ENCODE data around the gene ASCL5. TPM values are rescaled to one million over a fixed set of nuclear protein-coding genes. Genes with fewer than 3 reads are reported as not detected.

The ASCL5 gene
- total RNA-seq, 2 experiments from 2014 or later = 0.49 to 0.50 TPM

DNA sequence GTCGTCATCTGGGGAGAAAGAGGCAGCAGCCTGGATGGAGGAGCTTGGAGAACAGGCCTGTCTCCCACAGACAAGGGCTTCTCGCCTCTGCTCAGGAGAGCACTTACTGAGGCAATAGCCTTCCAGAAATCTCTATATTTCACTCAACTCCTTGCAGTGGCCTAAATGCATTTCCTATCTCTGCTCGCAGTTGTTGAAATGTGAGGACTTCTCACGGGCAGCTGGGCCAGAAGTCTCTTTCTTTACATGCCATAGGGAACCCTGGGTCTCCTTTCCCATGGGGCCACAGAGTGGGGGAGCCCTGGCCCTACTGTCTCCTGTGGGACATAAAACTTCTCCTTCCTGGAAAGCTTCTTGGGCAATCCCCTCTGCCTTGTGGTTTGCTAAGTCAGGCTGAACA is 60.0 kb downstream of the ASCL5 start:
- H3K36me3 Mint-ChIP-seq (ENCODE audit: low read depth) = no peaks in the 10 kb centered on the region
- H3K4me1 Mint-ChIP-seq (ENCODE audit: low read depth) = no peaks in the 10 kb centered on the region
- no peaks in the 10 kb centered on the region for H3K9me3 Mint-ChIP-seq
- ATAC-seq (ENCODE audit: poor library complexity) (no peak), DNase-seq (no peak)
- no peak overlapping the region for H3K27ac ChIP-seq (ENCODE audit: low read depth in 1 of 2, low read length in 2 of 2)
- peaks cover 10% of the 10 kb centered on the region for H3K27me3 Mint-ChIP-seq
- H3K4me1 ChIP-seq (ENCODE audit: insufficient read depth, low read length) = no peaks in the 10 kb centered on the region
- H3K4me3 Mint-ChIP-seq = no peak overlapping the region
- CTCF ChIA-PET = no interaction called here
- intact Hi-C loops (cut with DNase I, micrococcal nuclease) = no loop called here
- POLR2A ChIA-PET = no interaction called here
- no peak overlapping the region for H3K4me3 ChIP-seq (ENCODE audit: low read length)
- H3K27ac Mint-ChIP-seq = no peak overlapping the region
- no peaks in the 10 kb centered on the region for H3K36me3 ChIP-seq (ENCODE audit: insufficient read depth, low read length)
- peaks cover 0 to 4% of the 10 kb centered on the region in 2 experiments for H3K27me3 ChIP-seq (ENCODE audit: control insufficient read depth in 1 of 2, insufficient read depth in 2 of 2, low read length in 2 of 2)
- no peaks in the 10 kb centered on the region for H3K9me3 ChIP-seq (ENCODE audit: control insufficient read depth in 1 of 2, insufficient read depth in 1 of 2, low read length in 2 of 2)
- no peak for TF ChIP-seq CTCF (IDR thresholded peaks at IDR 0.05)

DNA sequence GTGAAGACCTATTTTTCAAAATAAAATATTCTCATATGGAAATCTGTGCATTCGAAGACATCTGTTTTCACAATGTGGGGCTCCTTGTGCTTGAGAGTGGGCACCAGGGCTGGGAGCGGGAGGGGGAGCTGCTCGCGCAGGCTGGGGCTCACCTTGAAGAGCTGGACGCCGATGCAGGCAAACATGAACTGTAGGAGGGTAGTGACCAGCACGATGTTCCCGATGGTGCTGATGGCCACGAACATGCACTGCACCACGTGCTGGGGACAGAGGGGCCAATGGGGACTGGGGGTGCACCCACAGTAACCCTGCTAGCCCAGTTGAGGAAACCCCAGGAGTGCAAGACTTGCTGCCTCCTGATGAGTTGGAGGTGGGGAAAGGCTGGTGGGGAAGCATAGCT is 61.3 kb downstream of the ASCL5 start:
- intact Hi-C loops (cut with DNase I, micrococcal nuclease) = no loop called here
- Histone ChIP-seq H3K36me3 (ENCODE audit: insufficient read depth, low read length) (no peaks in the 10 kb centered on the region), H3K4me1 (ENCODE audit: insufficient read depth, low read length) (no peaks in the 10 kb centered on the region), H3K27ac (ENCODE audit: low read depth in 1 of 2, low read length in 2 of 2) (no peak overlapping the region), H3K4me3 (ENCODE audit: low read length) (no peak overlapping the region), H3K27me3 (ENCODE audit: control insufficient read depth in 1 of 2, insufficient read depth in 2 of 2, low read length in 2 of 2) (peaks cover 0 to 4% of the 10 kb centered on the region in 2 experiments), H3K9me3 (ENCODE audit: control insufficient read depth in 1 of 2, insufficient read depth in 1 of 2, low read length in 2 of 2) (no peaks in the 10 kb centered on the region)
- no peak for DNase-seq
- Mint-ChIP-seq H3K27me3 (peaks cover 10% of the 10 kb centered on the region), H3K4me1 (ENCODE audit: low read depth) (no peaks in the 10 kb centered on the region), H3K27ac (no peak overlapping the region), H3K4me3 (no peak overlapping the region), H3K9me3 (no peaks in the 10 kb centered on the region), H3K36me3 (ENCODE audit: low read depth) (no peaks in the 10 kb centered on the region)
- ChIA-PET POLR2A (no interaction called here), CTCF (no interaction called here)
- no peak for ATAC-seq (ENCODE audit: poor library complexity)
- TF ChIP-seq CTCF (IDR thresholded peaks at IDR 0.05) = no peak

- H3K27ac ChIP-seq (ENCODE audit: low read depth in 1 of 2, low read length in 2 of 2) = no peak overlapping the region
- intact Hi-C loops (cut with DNase I, micrococcal nuclease) = no loop called here
- H3K9me3 ChIP-seq (ENCODE audit: control insufficient read depth in 1 of 2, insufficient read depth in 1 of 2, low read length in 2 of 2) = no peaks in the 10 kb centered on the region
- H3K4me3 ChIP-seq (ENCODE audit: low read length) = no peak overlapping the region
- ATAC-seq (ENCODE audit: poor library complexity) (no peak), DNase-seq (no peak)
- peaks cover 10% of the 10 kb centered on the region for H3K27me3 Mint-ChIP-seq
- H3K4me1 Mint-ChIP-seq (ENCODE audit: low read depth) = no peaks in the 10 kb centered on the region
- CTCF ChIA-PET = no interaction called here
- H3K36me3 Mint-ChIP-seq (ENCODE audit: low read depth) = no peaks in the 10 kb centered on the region
- no peak overlapping the region for H3K27ac Mint-ChIP-seq
- peaks cover 0 to 4% of the 10 kb centered on the region in 2 experiments for H3K27me3 ChIP-seq (ENCODE audit: control insufficient read depth in 1 of 2, insufficient read depth in 2 of 2, low read length in 2 of 2)
- no peaks in the 10 kb centered on the region for H3K9me3 Mint-ChIP-seq
- no peaks in the 10 kb centered on the region for H3K4me1 ChIP-seq (ENCODE audit: insufficient read depth, low read length)
- POLR2A ChIA-PET = no interaction called here
- TF ChIP-seq CTCF (IDR thresholded peaks at IDR 0.05) = no peak
- H3K36me3 ChIP-seq (ENCODE audit: insufficient read depth, low read length) = no peaks in the 10 kb centered on the region
- no peak overlapping the region for H3K4me3 Mint-ChIP-seq
Measured at GRCh38 chr1:201064806-201065205, 62.2 kb downstream of the ASCL5 start.

Other genes with a start within 250 kb of the ASCL5 start
- under 1 TPM in 1 of 2 experiments, not detected in 1; 0.22 TPM for gene INAVA, start 232.3 kb downstream of the ASCL5 start, total RNA-seq
- 10 to 100 TPM; 64.5 to 65.4 TPM for gene KIF21B, start 103.5 kb downstream of the ASCL5 start, total RNA-seq
- gene CACNA1S, start 14.8 kb downstream of the ASCL5 start, total RNA-seq = not detected
- 10 to 100 TPM; 15.7 to 16.5 TPM for gene TMEM9, start 27.3 kb upstream of the ASCL5 start, total RNA-seq
- gene IGFN1, start 63.6 kb upstream of the ASCL5 start, total RNA-seq = not detected
- gene PKP1, start 156.3 kb upstream of the ASCL5 start, total RNA-seq = not detected

All from CD4-positive, alpha-beta T cell (primary cell).